Testis (tissue), 3 donors: Measurements from ENCODE around the gene RNF212. TPM values are rescaled to one million over a fixed set of nuclear protein-coding genes. Genes with fewer than 3 reads are reported as not detected.

Experiments used
- DNase-seq: peaks from one replicate; pipeline ENCODE4 v3.0.0-alpha.2; 2019
- H3K27ac ChIP-seq, 2 donors: fragments of 200-600 bp; sonication (generic); one replicate each; pipeline ENCODE4 v1.5.1; 2019
- H3K27me3 ChIP-seq: fragments of 200-600 bp; sonication (generic); one replicate; pipeline ENCODE4 v1.5.1; 2019
- H3K36me3 ChIP-seq: fragments of 200-600 bp; sonication (generic); one replicate; pipeline ENCODE4 v1.5.1; 2017; ENCODE audit warnings: low read depth; ENCODE audit errors: missing control alignments
- H3K4me1 ChIP-seq: fragments of 200-600 bp; sonication (generic); one replicate; pipeline ENCODE4 v1.5.1; 2019
- H3K4me3 ChIP-seq, 2 donors: fragments of 200-600 bp; sonication (generic); one replicate each; pipeline ENCODE4 v1.5.1; 2017 to 2019
- H3K9me3 ChIP-seq: fragments of 200-600 bp; sonication (generic); one replicate; pipeline ENCODE4 v1.5.1; 2017
- CTCF ChIP-seq, 3 experiments: fragments of 450-650 bp in 2 of 3; fragments of 200-600 bp in 1 of 3; sonication (generic) in 1 of 3; IDR thresholded peaks; one replicate each; pipeline ENCODE4 v1.5.1; 2016 to 2019; ENCODE audit warnings: antibody characterized with exemption in 3 of 3, mild to moderate bottlenecking in 2 of 3, moderate library complexity in 1 of 3
- POLR2A ChIP-seq: fragments of 450-650 bp; IDR thresholded peaks from one replicate; pipeline ENCODE4 v1.6.1; 2017; ENCODE audit warnings: antibody characterized with exemption, mild to moderate bottlenecking, moderate library complexity
- WGBS, 2 donors: methylation state at CpG; one replicate each; pipeline ENCODE4 v1.1.5; 2018; 5-methylcytosine and 5-hydroxymethylcytosine counted together
- intact Hi-C: fragments of 100-400 bp; cut with DNase I; formaldehyde crosslinking; loops from one replicate; pipeline ENCODE4 v1.15.1; 2023; ENCODE audit warnings: low total_unique reads
- polyA plus RNA-seq: library from polyadenylated mRNA; stranded (reverse); fragments of 350-450 nt; fragmentation: Illumina TruSeq; extraction: RNeasy Lipid Tissue Mini Kit (QIAGEN cat#74804); gene quantifications from one replicate; pipeline ENCODE4 v1.2.3, GENCODE V29; 2014; ENCODE audit warnings: low read depth, low replicate concordance; ENCODE audit not compliant: insufficient read depth
- small RNA-seq, 2 donors: library from RNA; depleted of rRNA; stranded (forward); fragments of <200 nt; gene quantifications; one replicate each; pipeline ENCODE3, GENCODE V24; 2016
- total RNA-seq, 2 donors: library from RNA; depleted of rRNA; stranded (reverse); fragments of >200 nt; gene quantifications; one replicate each; pipeline ENCODE4 v1.2.3, GENCODE V29; 2016

The RNF212 gene
- total and polyA plus RNA-seq, 3 donors from 2014 or later: 21.0 to 40.3 (median 33.6) TPM

GRCh38 chr4:1023895-1024740, 89.2 kb downstream of the RNF212 start:
- H3K27me3 ChIP-seq: no peaks in the 10 kb centered on the region
- intact Hi-C loops: no loop called here
- no peaks in the 10 kb centered on the region for H3K36me3 ChIP-seq
- no peaks in the 10 kb centered on the region for H3K9me3 ChIP-seq
- no peak overlapping the region for H3K27ac ChIP-seq
- TF ChIP-seq CTCF (IDR thresholded peaks at IDR 0.05) (no peak), POLR2A (no peak)
- H3K4me1 ChIP-seq: no peaks in the 10 kb centered on the region
- H3K4me3 ChIP-seq: no peak overlapping the region
- WGBS, 2 donors: 97% methylated on average over 40 to 75 of the region's 83 CpGs
- no peak for DNase-seq

- 95 to 100% methylated on average over 1 to 19 of the region's 20 CpGs for WGBS, 2 donors
Measured at GRCh38 chr4:1023075-1023640, 90.2 kb downstream of the RNF212 start.

GRCh38 chr4:1022739-1023066, 90.7 kb downstream of the RNF212 start:
- intact Hi-C loops: no loop called here
- TF ChIP-seq CTCF (IDR thresholded peaks at IDR 0.05) (no peak), POLR2A (no peak)
- Histone ChIP-seq H3K36me3 (no peaks in the 10 kb centered on the region), H3K4me1 (no peaks in the 10 kb centered on the region), H3K9me3 (no peaks in the 10 kb centered on the region), H3K4me3 (no peak overlapping the region), H3K27me3 (no peaks in the 10 kb centered on the region), H3K27ac (no peak overlapping the region)
- WGBS, 2 donors: 90 to 91% methylated on average over 18 to 19 of the region's 19 CpGs
- DNase-seq: no peak

More at GRCh38 chr4:1023075-1023640, 90.2 kb downstream of the RNF212 start:
- Histone ChIP-seq H3K27me3 (no peaks in the 10 kb centered on the region), H3K27ac (no peak overlapping the region), H3K4me3 (no peak overlapping the region), H3K36me3 (no peaks in the 10 kb centered on the region), H3K9me3 (no peaks in the 10 kb centered on the region), H3K4me1 (no peaks in the 10 kb centered on the region)
- DNase-seq: no peak
- intact Hi-C loops: no loop called here
- TF ChIP-seq POLR2A: no peak
- TF ChIP-seq CTCF (IDR thresholded peaks at IDR 0.05): no peak

- no peaks in the 10 kb centered on the region for H3K27me3 ChIP-seq
- DNase-seq: no peak
- intact Hi-C loops: no loop called here
- no peak overlapping the region for H3K4me3 ChIP-seq
- TF ChIP-seq CTCF (IDR thresholded peaks at IDR 0.05) (no peak), POLR2A (no peak)
- H3K9me3 ChIP-seq: no peaks in the 10 kb centered on the region
- WGBS, 2 donors: 90 to 94% methylated on average over 20 to 45 of the region's 46 CpGs
- no peaks in the 10 kb centered on the region for H3K4me1 ChIP-seq
- no peak overlapping the region for H3K27ac ChIP-seq
- H3K36me3 ChIP-seq: no peaks in the 10 kb centered on the region
Measured at GRCh38 chr4:1022051-1022738, 91.2 kb downstream of the RNF212 start.

Small RNAs within 50 kb of the gene (small RNA-seq; reads per million reads assigned to genes)
- gene RF00554: 0 reads per million in 2 donors

Other genes with a start within 250 kb of the RNF212 start
- 100 to 1,000 TPM; 226 to 229 TPM for gene GAK, start 181.2 kb downstream of the RNF212 start, total RNA-seq
- 130 TPM for gene GAK, start 181.2 kb downstream of the RNF212 start, polyA plus RNA-seq
- gene TMEM175, start 181.1 kb downstream of the RNF212 start, total RNA-seq: 10 to 100 TPM; 69.2 to 88.2 TPM
- gene TMEM175, start 181.1 kb downstream of the RNF212 start, polyA plus RNA-seq: 50.5 TPM
- gene DGKQ, start 140.0 kb downstream of the RNF212 start, total RNA-seq: 10 to 100 TPM; 20.7 to 22.7 TPM
- gene DGKQ, start 140.0 kb downstream of the RNF212 start, polyA plus RNA-seq: 10.8 TPM
- 10 to 100 TPM; 35.7 to 39.4 TPM for gene IDUA, start 126.5 kb downstream of the RNF212 start, total RNA-seq
- gene IDUA, start 126.5 kb downstream of the RNF212 start, polyA plus RNA-seq: 8.9 TPM
- 1 to 10 TPM in 1 of 2 donors, under 1 TPM in 1; 0.99 to 2.0 TPM for gene SLC26A1, start 120.2 kb downstream of the RNF212 start, total RNA-seq
- 0.51 TPM for gene SLC26A1, start 120.2 kb downstream of the RNF212 start, polyA plus RNA-seq
- gene FGFRL1, start 101.9 kb downstream of the RNF212 start, total RNA-seq: 10 to 100 TPM; 13.7 to 25.6 TPM
- 14.4 TPM for gene FGFRL1, start 101.9 kb downstream of the RNF212 start, polyA plus RNA-seq
- gene SPON2, start 59.0 kb upstream of the RNF212 start, total RNA-seq: 1 to 10 TPM; 5.6 to 7.1 TPM
- 21.4 TPM for gene SPON2, start 59.0 kb upstream of the RNF212 start, polyA plus RNA-seq
- 100 to 1,000 TPM; 240 to 245 TPM for gene CTBP1, start 135.6 kb upstream of the RNF212 start, total RNA-seq
- gene CTBP1, start 135.6 kb upstream of the RNF212 start, polyA plus RNA-seq: 72.6 TPM
- gene MAEA, start 176.3 kb upstream of the RNF212 start, total RNA-seq: 100 to 1,000 TPM in 1 of 2 donors, 10 to 100 TPM in 1; 94.2 to 129 TPM
- 71.2 TPM for gene MAEA, start 176.3 kb upstream of the RNF212 start, polyA plus RNA-seq
- gene UVSSA, start 233.6 kb upstream of the RNF212 start, total RNA-seq: 10 to 100 TPM; 71.5 to 94.6 TPM
- gene UVSSA, start 233.6 kb upstream of the RNF212 start, polyA plus RNA-seq: 35.8 TPM